ENCODE data around the gene MTX2.

Gene MTX2

DNA sequence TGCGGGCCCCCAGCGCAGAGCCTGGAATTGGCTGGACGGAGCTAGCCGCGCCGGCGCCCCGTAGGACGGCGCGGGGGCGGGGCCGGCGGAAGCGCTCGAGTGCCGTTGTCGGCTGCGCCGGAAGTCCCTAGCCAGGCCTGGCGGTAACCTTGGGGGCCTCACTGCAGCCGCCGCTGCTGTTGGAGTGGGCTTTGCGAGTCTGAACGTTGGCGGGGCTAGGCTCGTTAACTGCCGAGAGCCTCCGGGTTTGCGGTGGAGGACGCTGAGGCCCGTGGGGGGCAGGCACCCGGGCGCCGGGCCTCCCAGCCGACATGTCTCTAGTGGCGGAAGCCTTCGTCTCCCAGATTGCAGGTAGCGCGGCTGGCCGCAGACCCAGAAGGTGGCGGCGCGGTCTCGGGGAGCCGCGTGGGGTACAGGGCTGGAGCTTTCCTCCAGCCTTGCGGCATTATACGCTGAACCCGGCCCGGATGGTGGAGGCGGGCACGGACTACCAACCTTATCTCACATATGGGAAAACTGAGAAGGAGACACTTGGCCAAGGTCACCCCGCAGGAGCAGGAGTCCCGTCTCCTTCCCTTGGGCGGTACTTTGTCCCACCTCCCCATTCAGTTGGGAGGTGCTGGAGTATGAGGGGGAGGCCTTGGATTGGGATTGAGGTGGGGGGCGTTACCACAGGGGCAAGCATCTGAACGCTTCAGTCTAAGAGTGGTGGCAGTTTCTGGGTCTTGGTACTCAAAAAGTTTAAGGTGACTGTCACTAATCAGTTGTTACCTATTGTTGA, at the start of gene MTX2:
TSS of gene MTX2 (plus strand) at position 124 of the 781 bp plus-strand sequence. CDS start at position 312, 188 bp downstream.
- peak; percentile 86 for DNase-seq (ENCODE audit: low spot score)

DNA sequence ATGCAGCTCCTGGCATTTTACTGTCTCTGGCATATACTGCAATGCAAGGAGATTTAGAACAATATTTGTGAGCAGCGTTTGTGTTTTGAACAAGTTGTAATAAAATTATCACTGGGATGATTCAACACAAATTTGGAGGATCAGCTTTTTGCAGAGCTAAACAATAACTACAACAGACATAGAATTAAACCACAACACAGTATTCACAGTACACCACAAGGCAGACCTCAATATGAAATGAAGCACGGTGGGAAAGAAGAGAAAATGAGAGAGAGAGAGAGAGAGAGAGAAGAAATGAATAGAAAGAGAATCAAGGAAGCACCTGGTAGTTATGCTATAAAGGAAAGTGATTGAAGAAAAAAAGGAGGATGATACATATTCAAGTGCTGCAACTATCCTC, 41.4 kb upstream of the MTX2 start:
- no peak for DNase-seq (ENCODE audit: low spot score)

DNA sequence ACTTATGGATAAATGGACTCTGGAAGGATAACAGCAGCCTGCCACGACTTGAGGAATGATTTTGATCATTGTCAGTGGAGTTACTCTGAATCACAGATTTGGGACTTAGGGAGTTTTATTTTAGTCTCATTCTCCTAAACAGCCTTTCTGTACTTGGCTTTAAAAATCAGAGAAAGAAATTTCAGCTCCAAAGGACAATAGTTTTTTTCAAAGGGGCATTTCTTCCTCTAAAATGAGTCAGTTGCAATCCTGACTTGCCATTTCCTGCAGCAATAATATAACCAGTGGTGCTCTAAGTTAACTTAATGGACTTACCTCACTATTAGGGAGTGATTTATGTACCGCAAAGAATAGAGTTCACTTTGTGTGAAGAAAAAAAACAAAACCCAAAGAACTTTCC, 35.1 kb upstream of the MTX2 start:
- DNase-seq (ENCODE audit: low spot score), result no peak

GRCh38 chr2:176234940-176235339, 34.3 kb upstream of the MTX2 start:
- no peak for DNase-seq (ENCODE audit: low spot score)

DNA sequence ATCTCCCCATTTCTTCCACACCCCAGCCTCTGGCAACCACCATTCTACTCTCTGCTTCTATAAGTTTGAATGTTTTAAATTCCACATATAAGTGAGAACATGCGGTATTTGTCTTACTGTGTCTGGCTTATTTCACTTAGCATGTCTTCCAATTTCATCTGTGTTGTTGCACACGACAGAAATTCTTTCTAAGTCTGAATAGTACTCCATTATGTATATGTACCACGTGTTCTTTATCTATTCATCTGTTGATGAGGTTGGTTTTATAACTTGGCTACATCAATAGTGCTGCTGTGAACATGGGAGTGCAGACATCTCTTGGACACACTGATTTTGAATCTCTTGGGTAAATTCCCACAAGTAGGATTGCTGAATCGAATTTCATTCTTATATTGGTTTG, 31.8 kb upstream of the MTX2 start:
- no peak for DNase-seq (ENCODE audit: low spot score)

DNA sequence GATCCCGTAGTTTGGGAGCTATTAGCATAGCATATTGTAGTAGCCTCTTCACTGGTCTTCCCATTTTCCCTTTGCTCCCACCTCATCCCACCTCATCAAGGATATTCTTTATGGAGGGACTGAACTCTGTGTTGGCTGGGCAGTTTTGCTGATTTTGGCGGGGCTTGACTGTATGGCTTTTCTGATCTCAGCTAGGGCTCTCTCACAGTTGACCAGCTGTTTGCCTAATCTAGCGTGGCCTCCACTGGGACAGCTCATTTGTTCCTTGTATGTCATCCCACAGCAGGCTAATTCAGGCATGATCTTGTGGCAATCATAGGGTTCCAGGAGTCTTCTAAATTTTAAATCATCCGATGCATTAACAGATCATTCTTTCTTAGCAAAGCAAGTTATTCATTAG, 30.2 kb upstream of the MTX2 start:
- no peak for DNase-seq (ENCODE audit: low spot score)

DNA sequence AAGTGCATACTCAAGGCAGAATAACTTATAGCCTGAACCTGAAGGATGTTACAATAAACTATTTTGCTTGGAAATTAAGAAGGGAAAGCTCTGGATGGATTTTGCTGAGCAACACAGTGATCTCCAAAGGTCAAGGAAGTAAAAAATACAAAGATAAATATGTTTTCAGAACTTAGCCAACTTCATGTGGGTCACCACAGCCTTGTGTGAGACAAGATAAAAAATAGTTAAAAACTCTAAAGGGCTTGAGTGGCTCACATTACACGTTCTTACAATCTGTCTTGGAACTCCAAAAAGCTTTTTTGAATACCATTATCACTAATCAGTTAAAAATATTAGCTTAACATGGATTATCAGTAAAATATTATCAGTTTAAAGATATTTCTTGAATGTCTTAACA, 28.9 kb upstream of the MTX2 start:
- no peak for DNase-seq (ENCODE audit: low spot score)

GRCh38 chr2:176242276-176242675, 27.0 kb upstream of the MTX2 start:
- no peak for DNase-seq (ENCODE audit: low spot score)

GRCh38 chr2:176246331-176246730, 22.9 kb upstream of the MTX2 start:
- DNase-seq (ENCODE audit: low spot score), result no peak

- DNase-seq (ENCODE audit: low spot score), result no peak
These were observed 21.4 kb upstream of the MTX2 start for GRCh38 chr2:176247859-176248258.

GRCh38 chr2:176251928-176252327, 17.3 kb upstream of the MTX2 start:
- no peak for DNase-seq (ENCODE audit: low spot score)

- DNase-seq (ENCODE audit: low spot score), result no peak
These were observed 8.6 kb upstream of the MTX2 start for GRCh38 chr2:176260689-176261088.

- no peak for DNase-seq (ENCODE audit: low spot score)
These were observed 8.1 kb upstream of the MTX2 start for GRCh38 chr2:176261136-176261535.

GRCh38 chr2:176268976-176269318, 295 bp upstream of the MTX2 start:
- no peak for DNase-seq (ENCODE audit: low spot score)

- DNase-seq (ENCODE audit: low spot score), result no peak
These were observed 983 bp downstream of the MTX2 start for GRCh38 chr2:176270100-176270750.

GRCh38 chr2:176272870-176273459, 3.7 kb downstream of the MTX2 start:
- no peak for DNase-seq (ENCODE audit: low spot score)

GRCh38 chr2:176278927-176279326, 9.7 kb downstream of the MTX2 start:
- no peak for DNase-seq (ENCODE audit: low spot score)

DNA sequence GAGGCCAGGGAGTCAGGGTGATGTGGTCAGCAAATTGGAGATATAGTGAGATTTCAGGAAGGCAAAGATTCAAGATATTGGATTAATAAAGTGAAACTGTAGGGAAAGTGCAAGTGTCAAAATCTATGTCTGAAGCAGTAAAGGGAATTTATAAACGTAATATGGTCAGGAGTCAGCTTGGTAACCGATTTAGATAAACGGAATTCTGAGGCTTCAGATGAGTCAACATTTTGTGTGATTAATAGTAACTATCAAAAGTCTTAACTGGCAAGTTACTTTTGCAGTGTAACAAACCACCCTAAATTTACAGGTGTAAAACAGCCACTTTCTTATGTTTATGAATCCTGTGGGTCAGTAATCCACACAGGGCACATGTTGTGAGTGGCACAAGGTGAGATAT, 10.9 kb downstream of the MTX2 start:
- no peak for DNase-seq (ENCODE audit: low spot score)

GRCh38 chr2:176280867-176281658, 11.8 kb downstream of the MTX2 start:
- DNase-seq (ENCODE audit: low spot score), result no peak

GRCh38 chr2:176283291-176284068, 14.2 kb downstream of the MTX2 start:
- DNase-seq (ENCODE audit: low spot score), result no peak

DNA sequence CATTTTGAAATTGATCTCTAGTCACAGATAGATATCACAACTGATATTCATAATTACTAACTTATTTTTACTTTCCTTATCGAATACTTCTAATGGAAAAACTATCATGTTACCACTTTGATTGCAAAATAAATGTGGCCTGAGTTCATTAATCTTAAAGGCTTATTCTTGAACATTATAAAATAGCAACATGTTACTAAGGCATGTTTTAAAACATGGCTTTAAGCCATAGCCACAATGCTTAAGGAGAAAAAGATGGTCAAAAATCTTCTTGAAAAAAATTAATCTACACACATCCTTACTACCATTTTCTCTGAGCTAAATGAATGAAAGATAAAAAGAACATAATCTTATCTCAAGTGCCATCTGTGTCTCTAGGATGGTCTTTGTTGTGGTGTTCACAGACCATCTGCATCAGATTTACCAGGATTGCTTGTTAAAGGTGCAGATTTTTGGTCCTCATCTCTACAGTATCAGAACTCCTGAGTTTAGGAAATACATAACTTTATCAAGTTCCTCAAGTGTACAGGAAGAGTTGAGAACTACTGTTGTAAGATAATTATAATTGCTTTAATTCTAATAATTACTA, 15.3 kb downstream of the MTX2 start:
- DNase-seq (ENCODE audit: low spot score), result no peak

Data from ecto neural progenitor cell (in vitro differentiated cells).